HG02943 (cell line): Measurements from ENCODE around the gene DRAM1.
A peak's percentile ranks its signal among the peaks of the same experiment; 100 is the strongest.

Experiments used
- ATAC-seq: cut with Tn5 transposase; IDR thresholded peaks from one replicate; pipeline ENCODE4 v1.9.1; 2021; ENCODE audit warnings: mild to moderate bottlenecking, low read depth, moderate library complexity; ENCODE audit not compliant: unreplicated experiment

The DRAM1 gene, protein sequence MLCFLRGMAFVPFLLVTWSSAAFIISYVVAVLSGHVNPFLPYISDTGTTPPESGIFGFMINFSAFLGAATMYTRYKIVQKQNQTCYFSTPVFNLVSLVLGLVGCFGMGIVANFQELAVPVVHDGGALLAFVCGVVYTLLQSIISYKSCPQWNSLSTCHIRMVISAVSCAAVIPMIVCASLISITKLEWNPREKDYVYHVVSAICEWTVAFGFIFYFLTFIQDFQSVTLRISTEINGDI

DNA sequence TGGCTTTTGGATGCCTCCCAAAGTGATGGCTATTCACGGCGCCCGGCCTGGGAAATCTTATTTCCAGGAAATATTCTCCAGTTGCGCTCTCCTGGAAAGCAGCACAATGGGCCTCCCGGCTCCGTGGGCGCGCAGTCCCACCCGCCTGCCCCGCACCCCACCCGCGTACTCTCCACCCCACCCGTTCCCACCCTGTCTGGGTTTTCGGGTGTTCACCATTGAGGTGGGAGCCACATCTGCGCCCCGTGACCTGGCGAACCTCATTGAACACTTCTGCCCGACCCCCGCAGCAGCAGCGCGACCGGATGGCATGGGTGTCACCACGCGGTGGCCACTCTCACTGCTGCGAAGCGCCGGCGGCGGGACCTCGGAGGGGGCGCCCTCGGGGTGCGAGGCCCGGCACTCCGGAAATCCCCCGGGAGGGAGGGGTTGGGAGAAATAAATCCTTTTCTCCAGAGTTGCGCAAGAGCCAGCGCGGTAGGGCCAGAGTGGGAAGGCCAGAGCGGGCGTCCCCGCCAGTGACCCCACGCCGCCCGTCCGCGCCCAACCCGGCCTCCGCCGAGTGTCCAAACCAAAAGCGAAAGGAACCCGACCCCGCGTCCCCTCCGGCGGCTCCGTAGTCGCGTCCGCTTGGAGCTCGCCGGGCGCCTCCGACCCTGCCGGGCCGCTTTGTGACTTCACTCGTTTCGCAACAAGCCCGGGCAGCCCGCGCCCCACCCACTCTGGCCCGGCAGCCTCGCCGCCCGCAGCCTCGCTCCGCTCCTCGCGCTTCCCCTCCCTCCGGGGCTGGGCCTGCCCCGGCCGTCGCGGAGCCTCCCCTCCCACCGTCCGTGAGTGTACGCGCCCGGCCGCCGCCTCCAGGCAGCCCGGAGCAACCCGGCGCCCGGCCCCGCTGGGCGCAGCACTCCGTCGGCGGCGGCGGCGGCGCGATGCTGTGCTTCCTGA, at the start of gene DRAM1:
TSS of gene DRAM1 (plus strand) at position 720 of the 945 bp plus-strand sequence. CDS start at position 930, 210 bp downstream.
- peak; percentile 92 for ATAC-seq

DNA sequence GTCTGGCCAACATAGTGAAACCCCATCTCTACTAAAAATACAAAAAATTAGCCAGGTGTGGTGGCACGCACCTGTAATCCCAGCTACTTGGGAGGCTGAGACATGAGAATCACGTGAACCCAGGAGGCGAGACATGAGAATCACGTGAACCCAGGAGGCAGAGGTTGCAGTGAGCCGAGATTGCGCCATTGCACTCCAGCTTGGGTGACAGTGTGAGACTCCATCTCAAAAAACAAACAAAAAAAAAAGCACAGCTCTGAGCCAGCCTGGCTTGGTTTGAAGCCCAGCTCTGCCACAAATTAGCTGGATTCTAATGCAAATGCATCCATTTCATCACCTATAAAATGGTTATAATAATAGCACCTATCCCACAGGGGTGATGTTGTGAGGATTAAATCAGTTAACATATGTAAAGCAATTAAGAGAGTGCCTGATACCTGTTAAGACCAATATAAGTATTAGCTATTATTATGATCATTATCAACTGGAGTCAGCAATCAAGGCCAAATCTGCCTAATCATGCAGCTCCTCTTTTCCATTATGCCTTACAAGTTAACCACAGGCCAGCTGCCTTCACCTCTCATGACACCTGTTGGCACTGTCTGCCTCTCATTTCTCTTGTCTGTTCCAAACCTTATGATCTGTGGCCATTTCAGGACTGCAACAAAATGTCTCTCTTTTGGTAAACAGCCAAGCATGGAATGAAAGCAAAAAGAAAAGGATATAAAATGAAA, 48.8 kb upstream of the DRAM1 start:
- ATAC-seq = no peak

DNA sequence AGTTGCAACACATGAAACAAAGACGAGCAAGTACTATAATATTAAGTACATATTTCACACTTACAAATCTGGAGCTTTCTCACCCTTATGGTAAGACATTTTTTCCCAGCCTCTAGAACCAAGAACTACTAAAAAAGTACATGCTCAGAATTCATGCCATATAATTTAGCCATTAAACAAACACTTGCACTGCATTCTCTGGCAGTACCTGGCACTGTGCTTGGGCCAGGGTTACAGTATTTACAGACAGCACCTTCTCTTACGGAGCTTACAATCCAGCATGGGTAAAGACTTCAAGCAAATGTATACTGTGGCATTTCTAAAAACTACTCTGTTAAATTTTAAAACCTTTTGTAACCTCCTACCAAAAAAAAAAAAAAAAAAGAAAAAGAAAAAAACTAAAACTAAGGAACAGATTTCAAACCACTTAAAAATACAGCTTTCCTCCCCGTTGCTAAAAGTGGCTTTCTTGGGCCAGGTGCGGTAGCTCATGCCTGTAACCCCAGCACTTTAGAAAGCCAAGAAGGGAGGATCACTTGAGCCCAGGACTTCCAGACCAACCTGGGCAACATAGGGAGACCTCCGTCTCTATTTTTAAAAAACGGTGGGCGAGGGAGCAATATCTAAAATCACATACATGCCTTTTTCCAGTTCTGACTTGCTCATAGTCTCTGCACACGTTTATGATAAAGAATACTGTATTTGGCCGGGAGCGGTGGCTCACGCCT, 47.6 kb upstream of the DRAM1 start:
- ATAC-seq = no peak

DNA sequence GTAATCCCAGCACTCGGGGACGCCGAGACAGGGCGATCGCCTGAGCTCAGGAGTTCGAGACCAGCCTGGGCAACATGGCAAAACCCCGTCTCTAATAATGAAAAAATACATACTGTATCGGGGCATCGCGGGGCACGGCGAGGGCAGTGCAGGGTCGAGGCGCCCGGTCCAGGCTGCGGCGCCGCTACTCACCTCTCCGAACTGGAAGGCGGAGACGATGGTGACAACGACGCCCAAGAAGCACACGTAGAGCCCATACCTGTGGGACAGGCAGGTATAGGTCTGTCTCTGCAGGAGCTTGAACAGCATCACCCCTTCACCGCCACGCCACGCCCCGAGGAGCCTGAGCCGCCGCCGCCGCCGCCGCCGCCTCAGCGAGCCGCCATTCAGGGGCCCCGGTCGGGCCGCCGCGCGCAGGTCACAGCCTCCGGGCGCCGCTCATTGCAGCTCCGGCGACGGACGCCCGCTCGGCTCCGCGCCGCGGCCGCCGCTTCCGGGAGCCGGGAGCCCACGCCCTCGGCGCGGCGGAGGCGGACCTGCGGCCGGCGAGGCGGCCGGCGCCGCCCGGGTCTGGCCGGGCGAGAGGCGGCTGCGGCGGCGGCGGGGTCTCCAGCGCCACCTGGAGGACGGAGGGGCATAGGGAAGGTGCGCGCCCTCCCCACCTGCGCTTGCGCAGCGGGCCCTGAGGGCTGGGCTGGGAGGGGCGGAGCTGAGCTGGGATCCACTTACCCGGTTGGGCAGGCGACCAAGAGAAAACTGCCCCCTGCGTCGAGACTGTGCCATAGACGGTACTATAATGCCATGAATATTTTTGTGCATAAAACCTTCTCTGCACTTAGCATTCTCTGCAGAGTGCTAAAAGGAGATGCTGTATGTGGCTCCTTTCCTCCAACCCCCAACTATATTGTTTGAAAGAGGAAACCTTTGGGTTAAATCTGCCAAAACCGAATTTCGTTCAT, 46.7 kb upstream of the DRAM1 start, which contains the start of gene GNPTAB:
TSS of gene GNPTAB (minus strand) at position 593 of the 959 bp plus-strand sequence. CDS start at position 309, 284 bp downstream.
- ATAC-seq = peak; percentile 96

DNA sequence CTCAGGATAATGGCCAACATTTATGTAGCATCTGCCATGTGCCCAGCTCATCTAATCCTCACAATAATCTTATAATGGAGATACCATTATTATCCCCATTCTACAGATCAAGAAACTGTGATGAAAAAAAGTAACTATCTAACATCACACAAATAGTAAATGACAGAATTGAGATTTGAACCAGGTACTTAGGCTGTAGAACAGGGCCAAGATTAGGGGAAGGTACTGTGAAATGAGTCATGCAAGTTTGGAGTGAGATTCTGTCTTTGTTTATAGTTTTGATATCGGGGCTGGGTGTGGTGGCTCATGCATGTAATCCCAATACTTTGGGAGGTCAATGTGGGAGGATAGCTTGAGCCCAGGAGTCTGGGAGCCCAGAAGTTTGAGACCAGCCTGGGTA, 45.4 kb upstream of the DRAM1 start:
- ATAC-seq = no peak

DNA sequence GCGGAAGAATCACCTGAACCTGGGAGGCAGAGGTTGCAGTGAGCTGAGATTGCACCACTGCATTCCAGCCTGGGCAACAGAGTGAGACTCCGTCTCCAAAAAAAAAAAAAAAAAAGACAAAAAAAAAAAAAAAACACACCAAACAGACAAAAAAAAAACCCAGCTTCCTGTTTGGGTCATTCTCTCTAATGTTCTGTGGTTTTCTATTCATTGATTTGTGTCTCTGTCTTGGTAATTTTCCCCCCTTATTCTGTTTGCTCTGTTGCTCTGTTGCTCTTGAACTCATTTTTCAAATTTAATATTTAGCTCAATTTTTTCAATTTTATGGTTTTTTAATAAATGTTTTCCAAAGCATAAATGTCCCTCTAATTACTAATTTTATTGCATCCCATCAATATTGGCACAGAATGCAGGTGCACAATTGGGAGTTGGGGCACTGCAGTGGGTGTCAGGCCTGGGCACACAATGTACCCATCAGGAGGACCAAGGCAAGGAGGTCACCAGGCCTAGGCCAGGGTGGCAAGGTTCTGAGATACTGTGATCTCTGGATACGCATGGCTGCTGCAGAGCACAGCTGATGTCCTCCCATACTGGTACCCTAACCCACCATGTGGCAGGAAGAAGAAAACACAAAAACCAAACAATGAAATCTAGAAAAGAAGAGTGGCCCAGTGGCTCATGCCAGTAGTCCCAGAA, 38.6 kb upstream of the DRAM1 start:
- peak; percentile 57 for ATAC-seq

DNA sequence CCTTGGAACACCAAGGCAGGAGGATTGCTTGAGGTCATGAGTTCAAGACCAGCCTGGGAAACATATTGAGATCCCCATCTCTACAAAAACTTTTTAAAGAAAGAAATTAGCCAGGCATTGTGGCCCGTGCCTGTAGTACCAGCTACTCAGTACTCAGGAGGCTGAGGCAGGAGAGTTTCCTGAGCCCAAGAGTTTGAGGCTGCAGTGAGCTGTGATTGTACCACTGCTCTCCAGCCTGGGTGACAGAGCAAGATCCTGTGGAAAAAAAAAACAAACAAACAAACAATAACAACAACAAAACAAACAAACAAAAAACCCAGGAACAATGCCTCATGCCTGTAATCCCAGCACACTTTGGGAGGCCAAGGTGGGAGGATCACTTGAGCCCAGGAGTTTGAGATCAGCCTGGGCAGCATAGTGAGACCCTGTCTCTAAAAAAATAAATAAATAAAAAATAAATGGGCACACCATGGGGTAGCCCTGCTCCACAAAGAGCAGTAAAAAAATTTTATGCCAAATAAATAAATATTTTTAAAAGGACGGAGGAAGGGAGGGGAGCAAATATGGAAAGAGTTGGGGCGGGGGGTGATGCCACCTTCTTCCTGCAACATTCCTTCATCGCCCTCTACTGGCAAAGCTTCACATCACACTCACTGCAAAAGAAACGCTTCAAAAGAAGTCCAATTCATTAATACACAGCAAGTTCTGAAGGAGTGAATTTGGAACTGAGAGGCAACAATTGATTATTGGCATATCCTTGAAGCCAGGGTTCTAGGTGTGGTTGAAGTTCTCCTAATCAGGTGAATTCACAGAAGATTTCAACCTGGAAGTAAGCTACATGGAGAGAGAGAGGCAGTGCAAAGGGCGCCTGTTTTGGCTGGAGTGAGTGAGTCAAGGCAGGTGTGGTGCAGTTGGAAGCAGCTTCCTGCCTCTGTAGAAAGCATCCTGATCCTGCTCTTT, 37.8 kb upstream of the DRAM1 start:
- no peak for ATAC-seq

DNA sequence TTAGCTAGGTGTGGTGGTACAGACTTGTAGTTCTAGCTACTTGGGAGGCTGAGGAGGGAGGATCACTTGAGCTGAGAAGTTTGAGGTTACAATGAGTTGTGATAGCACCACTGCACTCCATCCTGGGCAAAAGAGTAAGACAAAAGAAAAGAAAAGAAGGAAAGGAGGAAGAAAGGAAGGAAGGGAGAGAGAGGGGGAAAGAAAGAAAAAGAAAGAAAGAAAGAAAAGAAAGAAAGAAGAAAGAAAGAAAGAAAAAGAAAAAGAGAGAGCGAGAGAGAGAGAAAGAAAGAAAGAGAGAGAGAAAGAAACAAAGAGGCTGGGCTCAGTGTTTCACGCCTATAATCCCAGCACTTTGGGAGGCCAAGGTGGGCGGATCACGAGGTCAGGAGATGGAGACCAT, 36.3 kb upstream of the DRAM1 start:
- ATAC-seq = no peak

DNA sequence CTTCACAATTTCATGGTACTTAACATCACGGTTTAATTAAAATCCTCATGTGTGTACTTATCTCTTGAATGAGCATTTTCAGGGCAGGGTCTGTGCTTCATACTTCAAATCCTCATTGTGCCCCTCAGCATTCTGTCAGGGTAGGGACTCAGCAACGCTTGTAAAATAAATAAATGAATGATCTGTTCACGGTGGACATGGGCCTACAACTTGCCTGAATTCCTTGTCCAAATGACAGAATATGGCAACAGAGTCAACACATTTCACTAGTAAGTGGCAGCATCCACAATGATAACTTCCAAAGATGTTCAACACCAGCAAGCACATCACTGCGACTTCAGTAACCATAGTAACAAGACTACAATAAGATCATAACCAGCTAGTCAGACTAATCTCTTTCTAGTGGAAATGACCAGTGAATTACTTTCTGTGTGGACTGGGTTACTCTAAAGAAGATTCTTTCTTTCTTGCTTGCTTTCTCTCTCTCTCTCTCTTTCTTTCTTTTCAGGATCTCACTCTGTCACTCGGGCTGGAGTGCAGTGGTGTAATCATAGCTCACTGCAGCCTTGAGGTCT, 32.2 kb upstream of the DRAM1 start:
- ATAC-seq = no peak

DNA sequence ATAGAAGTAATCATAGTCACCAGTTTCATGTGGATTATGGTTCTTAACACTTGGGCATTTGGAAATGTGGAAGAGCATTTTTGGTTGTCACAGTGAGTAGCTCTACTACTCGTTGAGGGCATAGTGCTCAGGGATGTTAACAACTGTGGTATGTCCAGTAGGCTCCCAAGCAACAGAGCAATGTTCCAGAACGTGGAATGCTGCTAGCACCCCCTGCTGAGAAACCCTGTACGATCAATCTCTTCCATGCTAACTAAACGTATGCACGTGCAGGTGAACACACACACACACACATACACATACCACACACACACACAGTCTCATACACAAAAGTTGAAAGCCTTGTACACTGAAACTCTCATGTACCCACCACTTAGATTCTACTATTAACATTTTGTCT, 30.1 kb upstream of the DRAM1 start:
- no peak for ATAC-seq

DNA sequence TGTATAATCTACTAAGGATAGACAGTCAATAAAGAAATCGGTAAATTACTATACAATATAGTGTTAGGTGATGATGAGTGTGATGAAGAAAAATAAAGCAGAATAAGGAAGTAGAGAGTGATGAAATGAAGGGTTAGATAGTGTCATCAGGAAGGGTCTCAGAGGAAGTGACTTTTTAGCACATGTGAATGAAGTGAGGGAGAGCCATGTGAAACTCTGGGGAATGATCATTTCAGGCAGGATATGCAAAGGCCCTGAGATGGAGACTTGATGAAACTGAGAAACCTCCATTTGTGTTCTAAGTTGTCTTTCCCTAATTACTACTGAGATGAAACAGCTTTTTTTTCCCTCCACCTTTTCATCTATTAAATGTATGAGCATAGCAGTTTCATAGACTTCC, 27.2 kb upstream of the DRAM1 start:
- no peak for ATAC-seq

DNA sequence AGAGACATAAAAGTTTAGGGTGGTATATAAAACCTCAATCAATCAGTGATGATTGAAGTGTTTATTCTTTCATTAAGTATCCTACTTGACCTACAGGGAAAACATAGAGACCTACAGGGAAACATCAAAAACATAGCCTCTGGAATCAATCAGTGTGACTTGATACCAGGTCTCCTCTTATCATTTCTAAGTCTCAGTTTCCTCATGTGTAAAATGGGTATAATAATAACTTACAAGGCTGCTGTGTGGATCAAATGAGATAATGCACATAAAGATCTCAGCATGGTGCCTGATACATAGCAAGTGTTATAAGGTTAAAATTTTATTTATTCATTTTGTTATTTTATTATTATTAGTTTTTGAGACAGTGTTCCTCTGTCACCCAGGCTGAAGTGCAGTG, 24.4 kb upstream of the DRAM1 start:
- ATAC-seq = no peak

DNA sequence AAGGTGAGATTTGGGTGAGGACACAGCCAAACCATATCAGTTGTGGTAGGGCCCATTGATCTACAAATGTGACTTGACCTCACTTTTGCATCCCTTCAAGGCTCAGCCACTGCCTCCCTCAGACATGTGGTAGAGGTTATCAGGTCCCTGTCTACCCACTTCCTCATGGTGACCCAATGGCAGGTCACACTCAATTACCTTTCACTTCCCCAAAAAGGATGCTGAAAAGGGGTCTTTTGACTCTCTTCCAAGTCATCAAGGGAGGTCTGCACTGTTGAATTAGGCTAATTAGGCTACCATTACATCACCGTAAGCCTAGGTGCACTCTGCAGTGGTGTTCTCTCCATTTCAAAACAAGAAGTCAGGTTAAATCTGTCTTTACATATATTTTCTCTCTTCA, 22.6 kb upstream of the DRAM1 start:
- ATAC-seq = peak; percentile 60

DNA sequence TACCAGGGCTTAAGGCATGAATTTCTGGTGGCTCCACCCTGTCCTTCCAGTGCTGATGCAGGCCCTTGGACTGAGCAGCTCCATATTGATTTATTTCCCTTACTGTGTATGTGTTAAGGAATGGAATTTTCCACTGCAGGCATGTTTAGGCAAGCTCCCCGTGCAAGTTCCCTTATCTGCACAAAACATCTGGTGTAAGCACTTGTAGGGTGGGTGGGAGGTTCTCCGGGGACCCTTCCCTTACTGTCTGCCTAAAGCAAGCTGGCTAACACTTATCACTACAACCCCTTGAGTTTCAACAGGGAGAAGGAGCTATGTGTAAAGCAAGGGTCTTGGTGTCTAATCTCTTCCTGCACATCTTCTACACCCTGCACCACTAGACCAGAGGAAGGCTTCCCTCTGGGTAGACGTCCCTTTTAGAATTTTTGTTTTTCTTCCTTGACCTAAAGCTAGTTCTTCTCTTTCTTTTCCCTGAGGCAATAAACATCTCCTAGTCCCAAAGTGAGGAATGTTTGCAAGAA, 22.0 kb upstream of the DRAM1 start:
- no peak for ATAC-seq

DNA sequence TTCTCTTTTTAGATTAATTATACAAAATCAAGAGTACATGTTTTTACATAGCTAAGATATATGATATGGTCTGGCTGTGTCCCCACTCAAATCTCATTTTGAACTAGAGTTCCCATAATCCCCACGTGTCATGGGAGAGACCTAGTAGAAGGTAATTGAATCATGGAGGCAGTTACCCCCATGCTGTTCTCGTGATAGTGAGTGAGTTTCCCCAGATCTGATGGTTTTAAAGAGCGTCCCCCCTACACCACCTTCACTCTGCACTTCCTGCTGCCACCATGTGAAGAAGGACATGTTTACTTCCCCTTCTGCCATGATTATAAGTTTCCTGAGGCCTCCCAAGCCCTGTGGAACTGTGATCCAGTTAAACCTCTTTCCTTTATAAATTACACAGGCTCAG, 21.4 kb upstream of the DRAM1 start:
- no peak for ATAC-seq

DNA sequence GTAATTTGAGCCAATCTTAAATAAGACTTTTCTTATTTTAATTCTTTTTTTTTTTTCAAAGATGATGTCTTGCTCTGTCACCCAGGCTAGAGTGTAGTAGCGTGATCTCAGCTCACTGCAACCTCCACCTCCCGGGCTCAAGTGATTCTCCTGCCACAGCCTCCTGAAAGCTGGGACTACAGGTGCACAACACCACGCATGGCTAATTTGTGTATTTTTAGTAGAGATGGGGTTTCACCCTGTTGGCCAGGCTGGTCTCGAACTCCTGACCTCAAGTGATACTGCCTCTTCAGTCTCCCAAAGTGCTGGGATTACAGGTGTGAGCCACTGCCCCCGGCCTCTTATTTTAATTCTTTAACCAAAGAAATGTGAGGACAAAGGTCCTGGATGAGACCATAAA, 20.8 kb upstream of the DRAM1 start:
- peak; percentile 29 for ATAC-seq

DNA sequence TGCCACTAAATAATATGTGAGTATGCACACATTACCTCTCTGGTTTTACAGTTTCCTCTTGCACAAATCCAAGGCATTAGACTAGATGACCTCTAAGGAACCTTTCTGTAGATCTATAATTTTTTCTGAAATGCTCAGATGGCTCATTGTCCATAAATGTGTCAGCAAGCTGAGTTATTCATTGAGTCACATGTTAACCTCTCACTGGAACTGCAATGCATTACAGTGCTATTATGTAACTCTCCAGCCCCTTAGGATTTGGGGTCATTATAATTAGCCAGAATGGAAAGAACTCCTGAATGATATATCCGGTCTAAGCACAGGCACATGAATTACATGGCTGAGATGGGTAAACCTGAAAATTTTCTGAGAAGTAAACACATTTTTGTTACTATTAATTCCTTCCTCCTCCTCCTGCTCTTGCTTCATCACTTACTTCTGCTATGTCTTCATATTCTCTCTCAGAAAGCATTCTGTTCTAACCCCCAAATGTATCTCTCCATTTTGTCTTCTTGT, 20.3 kb upstream of the DRAM1 start:
- ATAC-seq = peak; percentile 39
